ENCODE results near the gene PIP4K2B. TPM values are rescaled to one million over a fixed set of nuclear protein-coding genes. Genes with fewer than 3 reads are reported as not detected.

PIP4K2B gene
- total RNA-seq, 1 donor from 2014 or later, result 77.8 TPM

GRCh38 chr17:38768417-38768816, 30.9 kb downstream of the PIP4K2B start:
- no peaks in the 10 kb centered on the region for H3K4me1 Mint-ChIP-seq (ENCODE audit: low read depth)
- peaks cover 30% of the 10 kb centered on the region for H3K36me3 Mint-ChIP-seq (ENCODE audit: insufficient read depth)
- no peaks in the 10 kb centered on the region for H3K27me3 Mint-ChIP-seq
- DNase-seq (ENCODE audit: low spot score, unreplicated experiment), result no peak
- H3K4me3 Mint-ChIP-seq (ENCODE audit: low read depth), result no peak overlapping the region
- no peak overlapping the region for H3K27ac Mint-ChIP-seq
- H3K9me3 Mint-ChIP-seq (ENCODE audit: low read depth), result no peaks in the 10 kb centered on the region
- no peak for TF ChIP-seq CTCF (IDR thresholded peaks at IDR 0.05; ENCODE audit: unreplicated experiment)

- Mint-ChIP-seq H3K36me3 (ENCODE audit: insufficient read depth) (peaks cover 25% of the 10 kb centered on the region), H3K27ac (no peak overlapping the region), H3K4me3 (ENCODE audit: low read depth) (no peak overlapping the region), H3K9me3 (ENCODE audit: low read depth) (no peaks in the 10 kb centered on the region), H3K4me1 (ENCODE audit: low read depth) (no peaks in the 10 kb centered on the region), H3K27me3 (no peaks in the 10 kb centered on the region)
- no peak for TF ChIP-seq CTCF (IDR thresholded peaks at IDR 0.05; ENCODE audit: unreplicated experiment)
- DNase-seq (ENCODE audit: low spot score, unreplicated experiment), result no peak
Observed at GRCh38 chr17:38766341-38766740, 33.0 kb downstream of the PIP4K2B start.

GRCh38 chr17:38762231-38762630, 37.1 kb downstream of the PIP4K2B start:
- no peak for DNase-seq (ENCODE audit: low spot score, unreplicated experiment)
- Mint-ChIP-seq H3K4me1 (ENCODE audit: low read depth) (no peaks in the 10 kb centered on the region), H3K9me3 (ENCODE audit: low read depth) (no peaks in the 10 kb centered on the region), H3K36me3 (ENCODE audit: insufficient read depth) (peaks cover 29% of the 10 kb centered on the region), H3K27ac (no peak overlapping the region), H3K27me3 (no peaks in the 10 kb centered on the region), H3K4me3 (ENCODE audit: low read depth) (no peak overlapping the region)
- TF ChIP-seq CTCF (IDR thresholded peaks at IDR 0.05; ENCODE audit: unreplicated experiment), result no peak

DNA sequence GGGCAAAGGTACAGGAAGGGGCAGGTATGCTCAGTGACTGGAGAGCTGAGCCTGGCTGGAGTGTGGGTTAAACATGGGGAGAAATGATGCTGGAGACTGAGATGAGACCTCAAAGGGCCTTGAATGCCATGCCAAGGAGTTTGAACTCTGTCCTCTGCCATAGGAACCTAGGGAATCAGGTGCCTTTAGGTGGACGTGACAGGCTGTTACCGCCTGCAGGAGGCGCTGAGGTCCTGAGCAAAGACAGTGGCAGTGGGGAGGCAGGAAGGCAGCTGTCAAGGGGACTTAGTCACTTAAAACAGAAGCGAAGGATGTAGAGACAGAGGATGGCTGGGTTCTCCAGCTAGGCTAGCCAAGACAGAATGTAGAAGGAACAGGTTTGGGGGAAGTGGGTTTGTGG, 37.7 kb downstream of the PIP4K2B start:
- Mint-ChIP-seq H3K4me3 (ENCODE audit: low read depth) (no peak overlapping the region), H3K4me1 (ENCODE audit: low read depth) (no peaks in the 10 kb centered on the region), H3K9me3 (ENCODE audit: low read depth) (no peaks in the 10 kb centered on the region), H3K36me3 (ENCODE audit: insufficient read depth) (peaks cover 27% of the 10 kb centered on the region), H3K27me3 (no peaks in the 10 kb centered on the region), H3K27ac (peak overlapping the region; percentile 35)
- peak; percentile 39 for TF ChIP-seq CTCF (IDR thresholded peaks at IDR 0.05; ENCODE audit: unreplicated experiment)
- DNase-seq (ENCODE audit: low spot score, unreplicated experiment), result no peak

GRCh38 chr17:38753071-38753506, 46.3 kb downstream of the PIP4K2B start:
- no peak for DNase-seq (ENCODE audit: low spot score, unreplicated experiment)
- H3K27ac Mint-ChIP-seq, result peak overlapping the region; percentile 99
- TF ChIP-seq CTCF (IDR thresholded peaks at IDR 0.05; ENCODE audit: unreplicated experiment), result no peak
- H3K27me3 Mint-ChIP-seq, result no peaks in the 10 kb centered on the region
- peaks cover 27% of the 10 kb centered on the region for H3K4me1 Mint-ChIP-seq (ENCODE audit: low read depth)
- peaks cover 6% of the 10 kb centered on the region for H3K36me3 Mint-ChIP-seq (ENCODE audit: insufficient read depth)
- H3K4me3 Mint-ChIP-seq (ENCODE audit: low read depth), result peak overlapping the region; percentile 91
- no peaks in the 10 kb centered on the region for H3K9me3 Mint-ChIP-seq (ENCODE audit: low read depth)
